Natural killer cell (primary cell): ENCODE data around the gene SHB. TPM values are rescaled to one million over a fixed set of nuclear protein-coding genes. Genes with fewer than 3 reads are reported as not detected.
A peak's percentile ranks its signal among the peaks of the same experiment; 100 is the strongest.

Experiments
- ATAC-seq, 3 donors: fragments of 150-1000 bp in 2 of 3; fragments of 200-7000 bp in 1 of 3; cut with Tn5 transposase; 1 replicate in 1 of 3; 2 replicates in 2 of 3; pipeline ENCODE4 v1.10.0; 2021; ENCODE audit warnings: mild to moderate bottlenecking in 2 of 3, moderate library complexity in 2 of 3
- DNase-seq, 2 donors: peaks; one replicate each; pipeline versions ENCODE4 v3.0.0 to v3.0.0-alpha.2; 2013 to 2021; ENCODE audit warnings: mixed read lengths in 1 of 2
- H3K27ac ChIP-seq: one replicate; pipeline ENCODE4 v1.5.1; 2013; ENCODE audit warnings: mild to moderate bottlenecking, low read length
- H3K27me3 ChIP-seq: one replicate; pipeline ENCODE4 v1.6.1; 2013; ENCODE audit warnings: low read length; ENCODE audit not compliant: control insufficient read depth, insufficient read depth
- H3K36me3 ChIP-seq: one replicate; pipeline ENCODE4 v1.6.1; 2013; ENCODE audit warnings: low read length; ENCODE audit not compliant: control insufficient read depth, insufficient read depth
- H3K4me1 ChIP-seq: one replicate; pipeline ENCODE4 v1.6.1; 2013; ENCODE audit warnings: low read length; ENCODE audit not compliant: control insufficient read depth, insufficient read depth
- H3K4me3 ChIP-seq: one replicate; pipeline ENCODE4 v1.5.1; 2013; ENCODE audit warnings: low read length
- H3K9me3 ChIP-seq: one replicate; pipeline ENCODE4 v1.6.1; 2013; ENCODE audit warnings: low read length; ENCODE audit not compliant: control insufficient read depth, insufficient read depth
- H3K27ac Mint-ChIP-seq, 2 donors: one replicate each; pipeline ENCODE4 v1.8.0; 2022; ENCODE audit warnings: mild to moderate bottlenecking in 2 of 2, mixed read lengths in 2 of 2, moderate library complexity in 1 of 2
- H3K27me3 Mint-ChIP-seq, 2 donors: one replicate each; pipeline ENCODE4 v1.8.0; 2022; ENCODE audit warnings: low read depth in 2 of 2, mixed read lengths in 2 of 2
- H3K36me3 Mint-ChIP-seq: one replicate; pipeline ENCODE4 v1.8.0; 2022; ENCODE audit warnings: mixed read lengths
- H3K4me1 Mint-ChIP-seq, 2 donors: one replicate each; pipeline ENCODE4 v1.8.0; 2022; ENCODE audit warnings: mixed read lengths in 2 of 2
- H3K4me3 Mint-ChIP-seq: one replicate; pipeline ENCODE4 v1.8.0; 2022; ENCODE audit warnings: mild to moderate bottlenecking, moderate library complexity, mixed read lengths
- H3K9me3 Mint-ChIP-seq, 2 donors: one replicate each; pipeline ENCODE4 v1.8.0; 2022; ENCODE audit warnings: mixed read lengths in 2 of 2
- WGBS: methylation state at CpG from one replicate; pipeline ENCODE4 v1.1.7; 2013; ENCODE audit warnings: missing lambda C conversion rate; ENCODE audit not compliant: insufficient coverage; 5-methylcytosine and 5-hydroxymethylcytosine counted together
- intact Hi-C: fragments of 100-400 bp; cut with micrococcal nuclease; formaldehyde crosslinking; loops from one replicate; pipeline ENCODE4 v1.14.2; 2022
- total RNA-seq, 4 donors: library from RNA; stranded (reverse); fragments of 120-200 nt in 1 of 4; gene quantifications; one replicate each; pipeline versions ENCODE4 v1.2.3 to v1.2.4, GENCODE V29; 2013 to 2022
- TF ChIP-seq, protein P1 (sequence below): fragments of 200-600 bp; IDR thresholded peaks from one replicate; pipeline ENCODE4 v1.8.0; 2022; ENCODE audit warnings: antibody characterized with exemption

The SHB gene
- total RNA-seq, 3 donors from 2014 or later (not counting 1 experiment from before 2014, with no cell fraction given), result 2.7 to 7.1 (median 2.9) TPM

DNA sequence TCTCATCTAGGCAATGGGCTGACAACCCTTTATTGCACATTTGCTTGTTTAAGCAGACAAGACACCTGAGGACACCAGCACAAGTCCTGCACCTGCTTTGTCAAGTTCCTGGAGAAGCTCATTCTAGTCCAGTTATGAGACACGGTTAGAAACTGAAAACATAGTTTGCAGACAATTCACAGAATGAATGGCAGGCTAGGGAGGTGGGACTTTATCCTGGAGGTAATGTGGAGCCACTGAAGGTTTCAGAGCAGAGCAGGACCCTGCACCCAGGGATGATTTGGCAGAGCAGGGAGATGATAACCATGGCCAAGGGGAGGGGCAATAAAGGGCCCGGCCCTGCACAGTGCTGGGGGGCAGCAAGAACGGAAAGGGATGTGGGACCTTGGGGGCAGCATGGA, 114.4 kb downstream of the SHB start:
- Histone ChIP-seq H3K27me3 (no peaks in the 10 kb centered on the region), H3K4me3 (no peak overlapping the region), H3K27ac (no peak overlapping the region), H3K9me3 (no peaks in the 10 kb centered on the region), H3K36me3 (no peaks in the 10 kb centered on the region), H3K4me1 (peaks cover 3% of the 10 kb centered on the region)
- TF ChIP-seq, protein P1, sequence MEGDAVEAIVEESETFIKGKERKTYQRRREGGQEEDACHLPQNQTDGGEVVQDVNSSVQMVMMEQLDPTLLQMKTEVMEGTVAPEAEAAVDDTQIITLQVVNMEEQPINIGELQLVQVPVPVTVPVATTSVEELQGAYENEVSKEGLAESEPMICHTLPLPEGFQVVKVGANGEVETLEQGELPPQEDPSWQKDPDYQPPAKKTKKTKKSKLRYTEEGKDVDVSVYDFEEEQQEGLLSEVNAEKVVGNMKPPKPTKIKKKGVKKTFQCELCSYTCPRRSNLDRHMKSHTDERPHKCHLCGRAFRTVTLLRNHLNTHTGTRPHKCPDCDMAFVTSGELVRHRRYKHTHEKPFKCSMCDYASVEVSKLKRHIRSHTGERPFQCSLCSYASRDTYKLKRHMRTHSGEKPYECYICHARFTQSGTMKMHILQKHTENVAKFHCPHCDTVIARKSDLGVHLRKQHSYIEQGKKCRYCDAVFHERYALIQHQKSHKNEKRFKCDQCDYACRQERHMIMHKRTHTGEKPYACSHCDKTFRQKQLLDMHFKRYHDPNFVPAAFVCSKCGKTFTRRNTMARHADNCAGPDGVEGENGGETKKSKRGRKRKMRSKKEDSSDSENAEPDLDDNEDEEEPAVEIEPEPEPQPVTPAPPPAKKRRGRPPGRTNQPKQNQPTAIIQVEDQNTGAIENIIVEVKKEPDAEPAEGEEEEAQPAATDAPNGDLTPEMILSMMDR, result no peak
- no peak for ATAC-seq
- intact Hi-C loops, result no loop called here
- WGBS, result 48% methylated on average over 3 of the region's 3 CpGs
- Mint-ChIP-seq H3K27ac (no peak overlapping the region), H3K36me3 (no peaks in the 10 kb centered on the region), H3K4me1 (no peaks in the 10 kb centered on the region), H3K9me3 (no peaks in the 10 kb centered on the region), H3K27me3 (no peaks in the 10 kb centered on the region), H3K4me3 (no peak overlapping the region)
- no peak for DNase-seq

DNA sequence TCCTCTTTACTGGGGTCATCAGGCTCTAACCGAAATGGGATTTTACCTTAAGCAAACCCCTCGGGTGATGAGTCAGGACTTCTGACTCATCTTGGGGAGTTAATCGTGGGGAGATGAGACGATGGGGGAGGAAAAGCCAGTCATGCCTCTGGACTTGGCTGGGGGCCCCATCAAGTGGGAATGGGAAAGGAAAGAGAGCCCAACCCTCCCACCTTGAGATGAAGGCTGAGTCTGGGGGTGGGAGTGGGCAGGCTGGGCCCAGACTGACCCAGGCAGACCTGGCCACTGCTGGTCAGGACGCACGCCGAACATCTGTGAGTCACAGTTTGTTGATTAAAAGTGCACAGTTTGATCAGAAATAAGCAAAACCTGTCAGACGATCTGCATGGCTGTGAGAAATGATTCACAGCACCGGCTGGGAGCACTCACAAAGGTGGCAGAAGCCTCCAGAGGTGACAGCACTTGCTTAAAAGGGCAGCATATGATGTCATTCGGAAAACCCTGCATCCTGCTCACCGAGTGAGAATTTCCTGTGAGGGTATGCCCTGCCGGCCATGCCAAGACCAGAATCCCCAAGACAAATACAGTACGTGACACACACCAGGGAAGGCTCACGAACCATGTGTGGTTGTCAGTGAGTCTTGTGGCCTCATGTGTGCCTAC, 115.1 kb downstream of the SHB start:
- Mint-ChIP-seq H3K27me3 (no peaks in the 10 kb centered on the region), H3K9me3 (no peaks in the 10 kb centered on the region), H3K4me1 (no peaks in the 10 kb centered on the region), H3K4me3 (no peak overlapping the region), H3K36me3 (no peaks in the 10 kb centered on the region), H3K27ac (no peak overlapping the region)
- 66% methylated on average over 14 of the region's 14 CpGs for WGBS
- peak in 2 of 3 donors; percentile 40 to 49 for ATAC-seq
- no peaks in the 10 kb centered on the region for H3K9me3 ChIP-seq
- peaks cover 3% of the 10 kb centered on the region for H3K4me1 ChIP-seq
- TF ChIP-seq, protein P1, result no peak
- H3K36me3 ChIP-seq, result no peaks in the 10 kb centered on the region
- peak in 1 of 2 donors; percentile 33 for DNase-seq
- H3K27me3 ChIP-seq, result no peaks in the 10 kb centered on the region
- intact Hi-C loops, result no loop called here
- H3K4me3 ChIP-seq, result no peak overlapping the region
- no peak overlapping the region for H3K27ac ChIP-seq

DNA sequence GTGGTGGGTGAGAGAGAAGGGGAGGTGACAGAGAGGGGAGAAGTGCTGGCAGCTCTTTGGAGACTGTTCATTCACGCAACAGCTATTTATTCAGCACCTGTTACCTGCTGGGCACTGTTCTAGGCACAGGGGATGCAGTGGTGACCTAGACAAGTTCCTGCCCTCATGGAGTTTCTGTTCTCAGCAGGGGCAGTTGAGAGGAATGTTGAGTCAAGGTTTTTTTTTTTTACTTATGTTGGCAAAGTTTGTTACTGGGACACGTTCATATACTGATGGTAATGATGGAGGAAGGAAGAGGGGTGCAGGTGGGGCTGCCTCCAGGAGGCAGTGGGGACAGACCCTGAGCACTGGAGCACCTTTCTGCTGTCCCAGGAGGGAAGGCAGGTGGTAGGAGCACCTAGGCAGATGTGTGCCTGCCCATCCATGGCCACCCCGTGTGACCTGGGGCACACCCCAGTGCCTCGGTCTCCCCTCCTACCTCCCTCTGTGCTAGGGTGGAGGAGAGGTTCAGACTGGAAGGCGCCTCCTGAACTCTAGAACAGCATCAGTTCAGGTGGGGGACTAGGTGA, 115.7 kb downstream of the SHB start:
- 89% methylated on average over 3 of the region's 5 CpGs for WGBS
- Mint-ChIP-seq H3K4me1 (no peaks in the 10 kb centered on the region), H3K27ac (no peak overlapping the region)

More for the DNA sequence above, 115.7 kb downstream of the SHB start:
- no peaks in the 10 kb centered on the region for H3K27me3 Mint-ChIP-seq
- intact Hi-C loops, result no loop called here
- H3K36me3 Mint-ChIP-seq, result no peaks in the 10 kb centered on the region
- DNase-seq (no peak), ATAC-seq (no peak)
- H3K9me3 Mint-ChIP-seq, result no peaks in the 10 kb centered on the region
- Histone ChIP-seq H3K9me3 (no peaks in the 10 kb centered on the region), H3K4me1 (peaks cover 3% of the 10 kb centered on the region), H3K27ac (no peak overlapping the region), H3K4me3 (no peak overlapping the region), H3K27me3 (no peaks in the 10 kb centered on the region), H3K36me3 (no peaks in the 10 kb centered on the region)
- TF ChIP-seq, protein P1, result no peak
- no peak overlapping the region for H3K4me3 Mint-ChIP-seq
